H1 (cell line): Measurements from ENCODE around the gene CCSER2. TPM values are rescaled to one million over a fixed set of nuclear protein-coding genes. Genes with fewer than 3 reads are reported as not detected.

ENCODE experiments used
- CTCF ChIA-PET: fragments of 300-600 bp; sonication (Branson Sonifier 250); formaldehyde crosslinking; loops from one replicate; lab custom pipeline; 2021; ENCODE audit not compliant: partially characterized antibody; lab: Charles Lee
- POLR2A ChIA-PET: fragments of 300-600 bp; sonication (Branson Sonifier 250); formaldehyde crosslinking; loops from one replicate; lab custom pipeline; 2021; ENCODE audit warnings: inconsistent platforms; ENCODE audit not compliant: partially characterized antibody; lab: Charles Lee
- DNase-seq, 2 experiments: peaks; one replicate each; pipeline versions ENCODE4 v3.0.0 to v3.0.0-alpha.2; 2010 to 2022; ENCODE audit warnings: low spot score in 2 of 2, low read depth in 1 of 2, mixed read lengths in 1 of 2
- FAIRE-seq: peaks from 2 replicates; lab custom pipeline; 2011; peaks lifted over from hg19 to GRCh38; lab: Jason Lieb, UNC
- H2AFZ ChIP-seq: 2 replicates; pipeline ENCODE4 v1.8.1; 2012; ENCODE audit warnings: low read length, inconsistent platforms
- H2AK5ac ChIP-seq: 2 replicates; pipeline ENCODE4 v1.6.1; 2013; ENCODE audit warnings: low read depth, low read length
- H2BK120ac ChIP-seq: replicated peaks from 2 replicates; pipeline ENCODE3; 2013; ENCODE audit warnings: low read depth, low read length, inconsistent platforms
- H2BK12ac ChIP-seq: 2 replicates; pipeline ENCODE4 v1.6.1; 2013; ENCODE audit warnings: low read depth, low read length
- H2BK15ac ChIP-seq: 2 replicates; pipeline ENCODE4 v1.6.1; 2013; ENCODE audit warnings: low read length
- H2BK20ac ChIP-seq: 2 replicates; pipeline ENCODE4 v1.6.1; 2013; ENCODE audit warnings: low read length
- H2BK5ac ChIP-seq: 2 replicates; pipeline ENCODE4 v1.6.1; 2013; ENCODE audit warnings: low read depth, low read length
- H3K14ac ChIP-seq: 2 replicates; pipeline ENCODE4 v1.6.1; 2013; ENCODE audit warnings: inconsistent platforms; ENCODE audit not compliant: insufficient read length
- H3K18ac ChIP-seq: 2 replicates; pipeline ENCODE4 v1.6.1; 2013; ENCODE audit warnings: low read length; ENCODE audit errors: extremely low read depth
- H3K23ac ChIP-seq: 2 replicates; pipeline ENCODE4 v1.6.1; 2013; ENCODE audit warnings: inconsistent platforms; ENCODE audit not compliant: insufficient read length
- H3K23me2 ChIP-seq: 2 replicates; pipeline ENCODE4 v1.6.1; 2013; ENCODE audit warnings: low read depth, low read length
- H3K27ac ChIP-seq: 2 replicates; pipeline ENCODE4 v1.6.1; 2011; ENCODE audit warnings: low read depth, low read length, inconsistent platforms
- H3K27me3 ChIP-seq, 4 experiments: replicated peaks in 1 of 4; 1 replicate in 1 of 4; 2 replicates in 3 of 4; pipeline versions ENCODE4 v1.6.1 to v1.8.1; 2011 to 2013; ENCODE audit warnings: low read length in 3 of 4, mild to moderate bottlenecking in 3 of 4, inconsistent platforms in 2 of 4, mixed read lengths in 2 of 4, moderate library complexity in 1 of 4; ENCODE audit not compliant: control insufficient read depth in 3 of 4, insufficient read depth in 3 of 4; ENCODE audit errors: extremely low read depth in 1 of 4
- H3K36me3 ChIP-seq, 4 experiments: 2 replicates each; pipeline versions ENCODE4 v1.6.1 to v1.8.1; 2011 to 2013; ENCODE audit warnings: mild to moderate bottlenecking in 4 of 4, low read length in 3 of 4, moderate library complexity in 2 of 4, control low read depth in 1 of 4, inconsistent platforms in 1 of 4; ENCODE audit not compliant: insufficient read depth in 4 of 4, control insufficient read depth in 2 of 4
- H3K4ac ChIP-seq: replicated peaks from 2 replicates; pipeline ENCODE3; 2013; ENCODE audit warnings: low read length, low read depth, mixed read lengths, inconsistent platforms; ENCODE audit not compliant: insufficient read length
- H3K4me1 ChIP-seq, 4 experiments: replicated peaks in 1 of 4; 1 replicate in 1 of 4; 2 replicates in 3 of 4; pipeline versions ENCODE4 v1.6.1 to v1.8.1; 2011 to 2013; ENCODE audit warnings: low read length in 3 of 4, inconsistent platforms in 2 of 4, mixed read lengths in 1 of 4; ENCODE audit not compliant: insufficient read depth in 4 of 4, control insufficient read depth in 3 of 4
- H3K4me2 ChIP-seq, 2 experiments: 2 replicates each; pipeline versions ENCODE4 v1.6.1 to v1.8.1; 2011 to 2013; ENCODE audit warnings: low read depth in 2 of 2, low read length in 2 of 2, control low read depth in 1 of 2, inconsistent platforms in 1 of 2, mild to moderate bottlenecking in 1 of 2; ENCODE audit not compliant: insufficient read depth in 1 of 2
- H3K4me3 ChIP-seq, 4 experiments: fragments of 200-600, 300-600 bp in 1 of 4; sonication (generic), shearing (Covaris generic), sonication (Bioruptor Twin) in 1 of 4; 2 replicates each; pipeline versions ENCODE4 v1.5.1 to v1.8.1; 2011 to 2016; ENCODE audit warnings: low read length in 4 of 4, low read depth in 3 of 4, control low read depth in 2 of 4, inconsistent platforms in 2 of 4, mild to moderate bottlenecking in 2 of 4, mixed read lengths in 1 of 4, moderate library complexity in 1 of 4; ENCODE audit not compliant: insufficient read depth in 2 of 4; ENCODE audit errors: extremely low read depth in 1 of 4
- H3K56ac ChIP-seq: replicated peaks from 2 replicates; pipeline ENCODE3; 2013; ENCODE audit warnings: low read depth, mild to moderate bottlenecking, mixed read lengths, low read length, inconsistent platforms; ENCODE audit not compliant: insufficient read length
- H3K79me1 ChIP-seq: 2 replicates; pipeline ENCODE4 v1.6.1; 2013; ENCODE audit warnings: low read depth, low read length, control low read depth
- H3K79me2 ChIP-seq, 2 experiments: 2 replicates each; pipeline versions ENCODE4 v1.6.1 to v1.8.1; 2012 to 2013; ENCODE audit warnings: low read length in 2 of 2, mild to moderate bottlenecking in 2 of 2, inconsistent platforms in 1 of 2; ENCODE audit not compliant: insufficient read depth in 2 of 2, control insufficient read depth in 1 of 2
- H3K9ac ChIP-seq, 4 experiments: replicated peaks in 1 of 4; 1 replicate in 1 of 4; 2 replicates in 3 of 4; pipeline versions ENCODE4 v1.6.1 to v1.8.1; 2011 to 2013; ENCODE audit warnings: low read depth in 3 of 4, low read length in 3 of 4, control low read depth in 2 of 4, mild to moderate bottlenecking in 2 of 4, moderate library complexity in 2 of 4, inconsistent platforms in 1 of 4; ENCODE audit errors: extremely low read depth in 1 of 4
- H3K9me3 ChIP-seq, 2 experiments: 2 replicates each; pipeline versions ENCODE4 v1.6.1 to v1.8.1; 2012 to 2013; ENCODE audit warnings: mild to moderate bottlenecking in 2 of 2, moderate library complexity in 2 of 2, control low read depth in 1 of 2, inconsistent platforms in 1 of 2, low read depth in 1 of 2, low read length in 1 of 2, mixed read lengths in 1 of 2; ENCODE audit not compliant: insufficient read depth in 2 of 2
- H4K20me1 ChIP-seq, 2 experiments: replicated peaks in 1 of 2; 2 replicates each; pipeline versions ENCODE3 to v1.8.1; 2011 to 2013; ENCODE audit warnings: inconsistent platforms in 2 of 2, low read length in 2 of 2, mild to moderate bottlenecking in 1 of 2; ENCODE audit not compliant: insufficient read depth in 2 of 2, control insufficient read depth in 1 of 2
- H4K5ac ChIP-seq: 2 replicates; pipeline ENCODE4 v1.6.1; 2013; ENCODE audit warnings: low read length, low read depth, mixed read lengths, inconsistent platforms; ENCODE audit not compliant: insufficient read length
- H4K8ac ChIP-seq: 2 replicates; pipeline ENCODE4 v1.8.0; 2013; ENCODE audit warnings: mild to moderate bottlenecking, moderate library complexity, low read length, inconsistent platforms; ENCODE audit not compliant: insufficient read depth; ENCODE audit errors: extremely low read depth
- H4K91ac ChIP-seq: replicated peaks from 2 replicates; pipeline ENCODE3; 2013; ENCODE audit warnings: low read length, mixed read lengths, inconsistent platforms; ENCODE audit not compliant: insufficient read length
- HDAC2 ChIP-seq, 2 experiments: fragments of 300-600 bp in 1 of 2; sonication (generic) in 1 of 2; IDR thresholded peaks; 2 replicates each; pipeline ENCODE4 v1.6.1; 2011 to 2012; ENCODE audit warnings: low read depth in 2 of 2, low read length in 2 of 2, mild to moderate bottlenecking in 2 of 2, moderate library complexity in 2 of 2, borderline replicate concordance in 1 of 2, inconsistent platforms in 1 of 2
- HDAC6 ChIP-seq: IDR thresholded peaks from one replicate; pipeline ENCODE4 v1.7.1; 2012; ENCODE audit warnings: low read depth, mild to moderate bottlenecking, inconsistent platforms, low read length, moderate library complexity
- JUND ChIP-seq: IDR thresholded peaks from 2 replicates; pipeline ENCODE4 v1.6.1; 2011; ENCODE audit warnings: mild to moderate bottlenecking, improper control_type of control experiment, low read length
- SP2 ChIP-seq: IDR thresholded peaks from 2 replicates; pipeline ENCODE4 v1.6.1; 2012; ENCODE audit warnings: mild to moderate bottlenecking, low read length, inconsistent platforms
- WGBS, 2 experiments: shearing (Covaris generic) in 1 of 2; methylation state at CpG; one replicate each; pipeline versions ENCODE4 v1.1.6 to v1.1.7; 2013 to 2015; ENCODE audit warnings: low lambda C conversion rate in 2 of 2, mixed read lengths in 2 of 2, inconsistent platforms in 1 of 2, low coverage in 1 of 2, missing lambda C conversion rate in 1 of 2; ENCODE audit not compliant: insufficient replicate concordance in 2 of 2, insufficient coverage in 1 of 2, insufficient read length in 1 of 2; ENCODE audit errors: extremely low coverage in 1 of 2, missing lambda C conversion rate in 1 of 2; 5-methylcytosine and 5-hydroxymethylcytosine counted together
- polyA plus RNA-seq, 7 experiments: library from polyadenylated mRNA; depleted of rRNA in 3 of 7; stranded (reverse) in 5 of 7; unstranded in 2 of 7; fragments of >200 nt in 5 of 7; fragments of 200-250 nt in 2 of 7; gene quantifications; 1 replicate in 5 of 7; 2 replicates in 1 of 7; 4 replicates in 1 of 7; pipeline versions ENCODE4 v1.2.1 to v1.2.3, GENCODE V29; 2011 to 2013; ENCODE audit warnings: missing spikeins in 2 of 7, mixed read lengths in 2 of 7
- total RNA-seq: library from RNA; stranded (reverse); fragmentation: NEBNext Ultra II Directional; extraction: Animal tissue kit (Norgen Biotek cat#: 25700); gene quantifications from 2 replicates; pipeline ENCODE4 v1.2.1, GENCODE V29; 2021

The CCSER2 gene
- total and polyA plus RNA-seq, 2 of the 8 experiments (the other 6 are each of a cell fraction or from before 2014, with no cell fraction given), result 6.9 to 30.5 TPM

DNA sequence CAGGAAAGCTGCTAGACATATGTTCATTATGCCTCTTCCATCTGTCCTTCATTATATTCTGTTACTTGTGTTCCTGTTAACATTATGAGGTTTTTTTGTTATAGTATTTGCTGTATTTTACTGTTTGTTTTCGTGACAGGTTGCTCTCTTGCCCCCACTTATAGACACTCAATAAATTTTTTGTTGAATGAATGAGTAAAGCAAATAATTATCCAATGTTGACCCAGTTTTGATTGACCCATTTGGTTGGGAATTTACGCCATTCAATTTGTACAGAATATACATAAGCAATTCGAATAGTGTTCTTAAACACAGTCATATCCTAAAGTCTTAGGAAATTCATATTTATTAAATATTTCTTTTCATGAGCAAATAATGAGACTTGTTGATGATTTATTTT lies 11.8 kb downstream of the CCSER2 start:
- Histone ChIP-seq H2AFZ (no peak overlapping the region), H3K27me3 (no peaks in the 10 kb centered on the region), H3K23me2 (no peaks in the 10 kb centered on the region), H3K14ac (no peak overlapping the region), H3K9me3 (no peaks in the 10 kb centered on the region), H3K79me2 (peaks cover 4 to 86% of the 10 kb centered on the region in 2 experiments; a peak in 3 of 4 replicates), H3K4ac (no peak overlapping the region), H4K8ac (no peak overlapping the region), H2BK5ac (no peak overlapping the region), H3K23ac (no peak overlapping the region), H4K5ac (no peak overlapping the region), H3K9ac (no peak overlapping the region), H3K18ac (no peak overlapping the region), H2AK5ac (no peak overlapping the region), H3K36me3 (no peaks in the 10 kb centered on the region), H3K56ac (no peak overlapping the region), H2BK12ac (no peak overlapping the region), H4K20me1 (peaks cover 0 to 2% of the 10 kb centered on the region in 2 experiments), H3K27ac (no peak overlapping the region), H4K91ac (no peak overlapping the region), H3K4me1 (peaks cover 0 to 14% (median 8%) of the 10 kb centered on the region in 4 experiments; a peak in 4 of 7 replicates), H3K4me2 (no peak overlapping the region), H3K79me1 (peaks cover 2% of the 10 kb centered on the region; the same call in 1 of the 2 replicates), H3K4me3 (no peak overlapping the region), H2BK20ac (no peak overlapping the region), H2BK15ac (no peak overlapping the region), H2BK120ac (no peak overlapping the region)
- no peak for TF ChIP-seq JUND
- no peak for TF ChIP-seq SP2
- TF ChIP-seq HDAC6, result no peak
- no peak for TF ChIP-seq HDAC2 (IDR thresholded peaks at IDR 0.05; ENCODE audit: borderline replicate concordance in 1 of 2, low read depth in 2 of 2, low read length in 2 of 2)
- no peak for FAIRE-seq
- DNase-seq, result no peak
- CTCF ChIA-PET, result interaction anchor here (1.4 to 4.0 kb wide), 2 partner anchors 197 to 199 kb away, joined by 3 to 17 read pairs; no protein-coding TSS in a partner anchor
- POLR2A ChIA-PET, result no interaction called here
- WGBS, 2 experiments, result 87% methylated on average over 3 of the region's 3 CpGs; no CpG with 5 or more reads in 1 of the 2 experiments
